Effector CD4-positive, alpha-beta T cell (primary cell): ENCODE measurements around the gene REXO5.

Experiments
- DNase-seq: peaks from one replicate; pipeline ENCODE4 v3.0.0-alpha.2; 2020

Gene REXO5

DNA sequence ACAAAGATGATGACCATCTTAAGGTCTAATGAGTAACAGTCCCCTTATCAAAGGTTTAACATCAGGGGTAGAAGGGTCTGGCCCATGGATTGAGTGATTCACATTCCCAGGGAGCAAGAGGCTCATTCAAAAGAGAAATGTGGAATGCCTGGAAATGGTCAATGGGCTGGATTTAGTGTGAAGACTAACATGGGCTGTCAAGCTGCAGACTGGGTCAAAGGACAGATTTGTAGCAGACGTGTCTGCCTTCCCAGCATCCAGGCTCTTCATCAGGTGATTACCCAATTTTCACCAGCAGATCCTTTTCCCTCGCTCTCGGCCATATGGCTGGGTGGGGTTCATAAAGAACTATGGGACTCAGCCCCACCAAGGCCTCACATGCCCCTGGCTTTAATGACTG, 67.0 kb downstream of the REXO5 start:
- no peak for DNase-seq

GRCh38 chr16:20874088-20874581, 67.8 kb downstream of the REXO5 start:
- no peak for DNase-seq

DNA sequence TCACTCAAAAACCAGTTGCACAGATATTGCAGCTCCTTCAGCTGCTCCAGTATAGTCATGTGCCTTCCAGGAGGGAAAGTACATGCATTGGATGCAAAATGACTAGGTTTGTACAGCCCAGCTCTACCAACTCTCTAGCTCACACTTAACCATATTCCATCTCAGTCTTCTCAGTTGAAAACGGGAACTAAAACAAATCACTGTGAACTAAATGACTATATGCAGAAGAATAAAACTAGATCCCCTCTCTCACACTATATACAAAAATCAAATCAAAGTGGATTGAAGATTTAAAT, 69.0 kb downstream of the REXO5 start:
- DNase-seq: no peak

GRCh38 chr16:20878682-20879147, 72.4 kb downstream of the REXO5 start:
- no peak for DNase-seq

DNA sequence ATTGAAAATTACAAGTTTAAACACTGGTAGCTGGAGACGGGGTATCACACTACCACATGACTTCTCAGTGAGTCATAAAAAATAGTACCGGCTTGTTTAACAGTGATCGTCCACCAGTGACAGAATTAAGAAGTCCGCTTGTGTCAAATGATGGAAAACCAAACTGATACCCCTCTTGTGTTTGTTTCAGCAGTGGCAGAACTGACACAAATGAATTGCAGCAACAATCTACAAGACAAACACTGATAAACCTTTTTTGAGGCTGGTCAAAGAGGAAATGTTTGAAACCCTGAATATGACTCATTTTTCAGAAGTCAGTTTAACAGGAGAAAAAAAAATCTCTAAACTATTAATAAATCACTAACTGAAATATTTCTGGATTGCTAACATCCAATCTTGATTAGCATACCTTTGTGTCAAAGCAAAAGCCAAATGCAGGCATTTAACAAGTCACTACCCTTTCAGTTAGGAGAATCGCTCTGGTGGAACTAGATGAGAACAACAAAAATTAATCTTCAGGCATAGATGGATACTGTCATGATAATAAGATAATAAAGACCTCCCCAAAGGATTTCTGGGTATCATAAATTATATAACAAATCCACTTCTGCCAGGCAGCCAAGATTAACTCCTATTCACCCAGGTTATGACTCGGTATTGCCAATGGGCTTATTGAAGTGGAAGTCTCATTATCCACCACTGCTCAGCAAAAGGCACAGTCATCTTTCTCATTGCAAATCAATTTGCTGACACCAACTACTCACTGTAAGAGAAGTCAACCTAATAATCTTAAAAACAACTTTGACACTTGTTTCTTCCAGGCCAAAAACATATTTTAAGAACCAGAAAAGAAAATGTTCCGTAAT, 73.1 kb downstream of the REXO5 start:
- no peak for DNase-seq

- no peak for DNase-seq
Observed at GRCh38 chr16:20880867-20881502, 74.7 kb downstream of the REXO5 start.

- no peak for DNase-seq
Observed at GRCh38 chr16:20881503-20881878, 75.2 kb downstream of the REXO5 start.

DNA sequence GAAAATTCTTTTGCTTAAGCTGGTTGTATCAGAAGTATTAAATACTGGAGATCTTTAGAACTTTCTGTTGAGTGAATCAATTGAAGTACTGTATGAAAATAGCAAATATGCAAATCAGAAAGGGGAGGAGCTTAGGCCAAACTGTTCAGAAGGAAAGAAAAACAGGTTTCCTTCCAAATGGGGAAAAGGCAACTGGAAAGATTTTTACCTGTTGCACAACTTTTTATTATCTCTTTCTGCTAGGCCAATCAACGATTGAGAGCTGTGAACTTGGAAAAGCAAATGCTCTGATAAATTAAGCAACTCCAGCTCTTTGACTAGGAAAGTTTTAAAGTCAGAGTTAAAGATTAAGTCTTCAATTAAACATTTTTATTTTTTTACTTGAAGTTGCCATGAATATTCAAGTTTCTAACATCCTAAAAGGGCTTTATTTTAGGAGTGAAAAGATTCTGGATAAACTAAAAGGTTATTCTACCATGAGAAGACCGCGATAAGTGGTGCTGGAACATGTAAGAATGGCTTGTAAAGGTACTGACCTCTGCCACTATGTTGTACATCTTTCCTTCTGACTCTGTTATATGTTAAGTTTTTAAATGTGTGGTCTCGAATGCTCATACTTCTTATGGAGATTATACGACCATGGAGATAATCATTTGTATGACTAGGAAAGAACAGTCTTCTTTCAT, 77.4 kb downstream of the REXO5 start:
- DNase-seq: no peak

- no peak for DNase-seq
Observed at GRCh38 chr16:20884240-20884556, 77.9 kb downstream of the REXO5 start.

DNA sequence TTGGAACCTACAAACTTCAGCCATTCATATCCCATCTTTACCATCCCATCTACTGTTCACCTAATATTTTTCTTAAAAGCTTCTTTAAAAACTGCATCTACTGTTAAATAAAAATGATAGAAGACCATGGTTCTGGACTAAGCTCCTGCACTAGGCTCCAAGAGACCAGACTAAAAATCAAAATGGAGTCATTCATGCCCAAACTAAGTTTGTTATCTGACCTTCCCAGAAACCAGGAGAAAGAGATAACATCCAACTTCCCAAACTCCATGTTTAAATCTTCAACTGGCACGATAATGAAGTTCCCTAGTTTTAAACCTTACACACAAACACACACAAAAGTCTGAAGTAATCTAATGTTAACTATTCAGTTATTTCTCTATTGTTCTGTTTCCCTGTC, 80.0 kb downstream of the REXO5 start:
- no peak for DNase-seq

DNA sequence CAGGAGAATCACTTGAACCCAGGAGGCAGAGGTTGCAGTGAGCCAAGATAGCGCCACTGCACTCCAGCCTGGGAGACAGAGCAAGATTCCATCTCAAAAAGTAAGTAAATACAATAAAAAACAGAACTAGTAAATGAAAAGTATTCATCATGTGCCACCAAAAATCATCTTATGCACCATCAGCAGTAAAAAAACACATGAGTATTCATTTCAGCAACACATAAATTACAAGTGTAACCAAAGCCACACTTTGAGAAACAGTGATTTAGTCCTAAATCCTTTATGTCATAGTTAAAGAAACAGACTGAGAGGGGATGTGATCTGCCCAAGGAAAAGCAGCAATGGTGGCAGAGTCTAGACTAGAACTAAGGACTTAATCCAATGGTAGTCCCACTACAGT, 80.9 kb downstream of the REXO5 start:
- no peak for DNase-seq

DNA sequence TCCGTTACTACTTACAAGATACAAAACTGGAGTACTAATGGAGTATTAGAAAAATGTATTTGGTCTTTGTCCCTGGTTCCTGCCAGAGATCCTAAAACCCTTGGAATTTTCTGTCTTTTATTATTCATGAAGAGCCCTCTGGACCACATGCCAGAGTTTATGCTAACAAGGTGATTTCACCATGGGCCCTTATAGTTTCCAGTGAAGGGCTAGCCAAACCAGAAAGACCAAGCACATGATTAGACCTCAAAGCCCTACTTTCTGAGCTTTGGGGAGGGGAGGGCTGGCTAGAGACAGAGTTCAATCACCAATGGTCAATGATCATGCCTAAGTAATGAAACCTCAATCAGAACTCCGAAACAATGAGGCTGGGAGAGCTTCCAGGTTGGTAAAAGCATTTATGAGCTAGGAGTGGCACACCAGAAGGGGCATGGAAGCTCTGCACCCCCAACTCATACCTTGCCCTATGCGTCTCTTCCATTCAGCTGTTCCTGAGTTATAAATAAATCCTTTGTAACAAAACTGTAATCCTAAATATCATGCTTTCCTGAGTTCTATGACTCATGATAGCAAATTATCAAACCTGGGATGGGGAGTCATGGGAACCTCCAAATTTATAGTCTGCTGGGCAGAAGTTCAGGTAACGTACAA, 83.4 kb downstream of the REXO5 start:
- no peak for DNase-seq

DNA sequence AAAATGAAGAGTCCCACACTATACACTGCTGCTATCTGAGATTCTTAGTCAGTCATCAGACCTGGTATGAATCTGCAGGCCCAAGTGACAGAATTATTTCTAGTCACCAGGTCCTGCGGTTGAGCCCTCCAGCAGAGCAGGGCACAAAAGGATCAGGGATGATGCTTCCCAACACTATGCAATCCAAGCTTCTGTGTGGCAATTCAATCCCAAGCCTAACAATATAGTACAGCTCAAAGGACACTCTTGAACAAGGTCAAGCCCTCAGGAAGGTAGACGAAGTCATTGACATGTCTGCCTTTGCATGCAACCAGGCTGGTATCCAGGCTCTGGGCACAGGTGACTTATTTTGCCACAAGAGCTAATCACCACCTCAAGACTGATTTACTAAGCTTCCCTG, 88.1 kb downstream of the REXO5 start:
- no peak for DNase-seq

- DNase-seq: no peak
Observed at GRCh38 chr16:20897253-20897897, 91.0 kb downstream of the REXO5 start.

GRCh38 chr16:20897922-20898321, 91.6 kb downstream of the REXO5 start:
- DNase-seq: no peak

GRCh38 chr16:20899071-20899470, 92.7 kb downstream of the REXO5 start:
- no peak for DNase-seq
